Neural cell (in vitro differentiated cells): Measurements from ENCODE around the gene LDB3.

Experiments used
- POLR2AphosphoS5 ChIP-seq: IDR thresholded peaks from 2 replicates; pipeline ENCODE4 v1.6.1; 2012
- TF ChIP-seq, protein P1 (sequence below): fragments of 450-650 bp; IDR thresholded peaks from 2 replicates; pipeline ENCODE4 v1.5.1; 2014; ENCODE audit warnings: antibody characterized with exemption, mild to moderate bottlenecking, moderate library complexity; ENCODE audit not compliant: poor library complexity, severe bottlenecking

DNA sequence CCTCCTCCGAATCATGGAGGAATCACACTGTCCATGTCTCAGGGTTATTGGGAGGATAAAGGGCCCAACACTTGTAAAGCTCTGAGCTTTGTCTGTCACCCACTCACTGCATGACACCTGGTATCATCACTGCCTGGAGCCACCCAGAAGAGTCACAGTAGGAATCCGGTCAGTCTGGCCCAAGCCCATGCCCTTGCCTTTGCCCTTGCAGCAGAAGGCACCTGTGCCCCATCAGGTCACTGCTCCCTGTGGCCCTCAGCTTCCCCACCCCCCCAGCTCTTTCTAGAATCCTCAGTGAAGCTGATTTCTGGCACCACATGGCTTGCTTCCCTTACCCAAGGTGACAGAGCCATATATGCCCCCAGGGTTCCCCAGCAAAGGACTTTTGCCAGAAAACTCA lies 14.4 kb downstream of the LDB3 start:
- TF ChIP-seq POLR2AphosphoS5, result no peak
- TF ChIP-seq, protein P1, sequence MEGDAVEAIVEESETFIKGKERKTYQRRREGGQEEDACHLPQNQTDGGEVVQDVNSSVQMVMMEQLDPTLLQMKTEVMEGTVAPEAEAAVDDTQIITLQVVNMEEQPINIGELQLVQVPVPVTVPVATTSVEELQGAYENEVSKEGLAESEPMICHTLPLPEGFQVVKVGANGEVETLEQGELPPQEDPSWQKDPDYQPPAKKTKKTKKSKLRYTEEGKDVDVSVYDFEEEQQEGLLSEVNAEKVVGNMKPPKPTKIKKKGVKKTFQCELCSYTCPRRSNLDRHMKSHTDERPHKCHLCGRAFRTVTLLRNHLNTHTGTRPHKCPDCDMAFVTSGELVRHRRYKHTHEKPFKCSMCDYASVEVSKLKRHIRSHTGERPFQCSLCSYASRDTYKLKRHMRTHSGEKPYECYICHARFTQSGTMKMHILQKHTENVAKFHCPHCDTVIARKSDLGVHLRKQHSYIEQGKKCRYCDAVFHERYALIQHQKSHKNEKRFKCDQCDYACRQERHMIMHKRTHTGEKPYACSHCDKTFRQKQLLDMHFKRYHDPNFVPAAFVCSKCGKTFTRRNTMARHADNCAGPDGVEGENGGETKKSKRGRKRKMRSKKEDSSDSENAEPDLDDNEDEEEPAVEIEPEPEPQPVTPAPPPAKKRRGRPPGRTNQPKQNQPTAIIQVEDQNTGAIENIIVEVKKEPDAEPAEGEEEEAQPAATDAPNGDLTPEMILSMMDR, result no peak
